Glutamatergic neuron (in vitro differentiated cells): ENCODE results near the gene RASA3. TPM values are rescaled to one million over a fixed set of nuclear protein-coding genes. Genes with fewer than 3 reads are reported as not detected.
"Not testable (repeated sequence)": the region's sequence is repeated elsewhere in the genome, so short reads cannot be mapped to it uniquely, and the experiment has no call there.

Experiments
- DNase-seq: peaks from one replicate; pipeline ENCODE4 v3.0.0; 2022
- H3K27ac Mint-ChIP-seq: one replicate; pipeline ENCODE4 v1.8.0; 2020; ENCODE audit warnings: mild to moderate bottlenecking, mixed read lengths, inconsistent platforms; ENCODE audit not compliant: unreplicated experiment
- H3K27me3 Mint-ChIP-seq: one replicate; pipeline ENCODE4 v1.8.0; 2020; ENCODE audit warnings: mild to moderate bottlenecking, moderate library complexity, mixed read lengths, inconsistent platforms; ENCODE audit not compliant: unreplicated experiment
- H3K36me3 Mint-ChIP-seq: one replicate; pipeline ENCODE4 v1.8.0; 2020; ENCODE audit warnings: mild to moderate bottlenecking, mixed read lengths, inconsistent platforms; ENCODE audit not compliant: unreplicated experiment
- H3K4me1 Mint-ChIP-seq: one replicate; pipeline ENCODE4 v1.8.0; 2020; ENCODE audit warnings: mild to moderate bottlenecking, low read depth, mixed read lengths, inconsistent platforms; ENCODE audit not compliant: unreplicated experiment
- H3K4me3 Mint-ChIP-seq: one replicate; pipeline ENCODE4 v1.8.0; 2020; ENCODE audit warnings: mild to moderate bottlenecking, mixed read lengths, inconsistent platforms; ENCODE audit not compliant: unreplicated experiment
- H3K9me3 Mint-ChIP-seq: one replicate; pipeline ENCODE4 v1.8.0; 2020; ENCODE audit warnings: mild to moderate bottlenecking, moderate library complexity, mixed read lengths, inconsistent platforms; ENCODE audit not compliant: unreplicated experiment
- CTCF ChIP-seq: fragments of 200-600 bp; sonication (generic); IDR thresholded peaks from one replicate; pipeline ENCODE4 v1.5.0; 2021; ENCODE audit not compliant: partially characterized antibody, unreplicated experiment
- total RNA-seq: library from RNA; stranded (reverse); fragmentation: NEBNext Ultra II Directional; extraction: Animal tissue kit (Norgen Biotek cat#: 25700); gene quantifications from one replicate; pipeline ENCODE4 v1.2.1, GENCODE V29; 2021; ENCODE audit not compliant: unreplicated experiment

Gene RASA3
- total RNA-seq, 1 donor from 2014 or later: 15.2 TPM

DNA sequence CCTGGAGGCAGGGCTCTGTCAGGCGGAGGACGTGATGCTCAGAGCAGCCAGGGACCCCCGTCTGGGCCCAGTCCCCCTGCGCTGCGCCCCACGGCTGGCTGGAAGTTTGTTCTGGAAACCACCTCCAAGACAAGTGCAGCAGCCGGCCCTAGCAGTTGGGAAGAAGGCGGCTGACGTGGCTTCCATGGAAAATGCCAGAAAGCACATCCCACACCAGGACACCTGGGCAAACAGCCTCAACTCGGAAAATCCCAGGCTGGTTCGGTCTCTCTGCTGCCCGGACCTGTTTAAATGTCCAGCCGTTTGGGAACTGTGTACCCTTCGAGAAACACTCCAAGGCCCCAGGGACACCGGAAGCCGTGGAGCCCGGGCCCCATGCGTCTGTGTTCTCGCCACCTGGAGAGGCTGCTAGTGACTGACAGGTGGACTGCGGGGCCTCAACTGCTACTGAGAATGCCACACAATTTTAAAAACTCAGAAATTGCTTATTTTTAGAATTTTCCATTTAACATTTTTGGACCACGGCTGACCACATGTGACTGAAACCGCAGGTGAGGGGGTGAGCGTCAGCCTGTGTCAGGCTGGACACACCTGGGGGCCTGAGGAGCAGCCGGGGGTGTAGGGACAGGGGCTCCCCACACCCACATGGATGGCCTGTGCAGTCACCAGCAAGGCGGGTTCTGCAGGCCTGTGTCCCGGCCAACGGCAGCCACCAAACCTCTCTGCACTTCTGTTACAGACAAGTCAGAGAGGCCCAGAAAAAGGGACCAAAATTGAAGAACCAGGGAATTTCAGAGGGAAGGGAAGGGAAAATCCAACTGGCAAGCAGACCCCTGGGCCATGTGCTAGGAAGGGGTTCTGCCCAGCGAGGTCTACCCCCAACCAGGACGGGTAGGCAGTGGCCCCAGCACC, 31.7 kb downstream of the RASA3 start:
- Mint-ChIP-seq H3K36me3 (no peaks in the 10 kb centered on the region), H3K4me3 (no peak overlapping the region), H3K27me3 (peaks cover 10% of the 10 kb centered on the region), H3K9me3 (peaks cover 11% of the 10 kb centered on the region), H3K4me1 (peaks cover 23% of the 10 kb centered on the region), H3K27ac (no peak overlapping the region)
- TF ChIP-seq CTCF: no peak
- no peak for DNase-seq

DNA sequence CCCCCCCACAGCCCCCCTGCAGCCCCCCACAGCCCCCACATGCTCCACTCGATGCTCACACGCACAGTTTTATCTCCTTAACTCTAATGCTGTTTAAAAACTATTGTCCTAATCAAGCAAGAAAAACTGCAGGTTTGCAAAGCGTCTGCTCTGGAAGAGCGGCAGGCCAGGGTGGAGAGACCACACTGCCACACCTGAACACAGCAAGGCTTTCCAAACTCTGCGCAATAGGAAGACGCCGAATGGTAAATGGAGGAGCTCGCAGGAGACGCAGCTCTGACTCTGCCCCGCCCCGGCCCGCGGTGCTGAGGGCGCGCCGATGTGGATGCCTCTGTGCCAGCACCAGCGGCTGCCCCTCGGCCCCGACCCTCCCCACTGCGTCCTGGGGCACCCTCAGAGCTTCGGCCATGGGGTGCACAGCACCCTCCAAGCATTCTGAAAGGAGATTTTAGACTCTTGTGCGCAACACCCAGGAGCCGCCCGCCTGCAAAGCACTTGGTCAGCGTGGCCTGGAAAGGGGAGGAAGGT, 32.4 kb downstream of the RASA3 start:
- Mint-ChIP-seq H3K4me1 (peaks cover 20% of the 10 kb centered on the region), H3K9me3 (peaks cover 15% of the 10 kb centered on the region), H3K36me3 (no peaks in the 10 kb centered on the region), H3K4me3 (peak overlapping the region; percentile 38), H3K27ac (peak overlapping the region; percentile 83), H3K27me3 (peaks cover 12% of the 10 kb centered on the region)
- TF ChIP-seq CTCF: no peak
- DNase-seq: no peak

DNA sequence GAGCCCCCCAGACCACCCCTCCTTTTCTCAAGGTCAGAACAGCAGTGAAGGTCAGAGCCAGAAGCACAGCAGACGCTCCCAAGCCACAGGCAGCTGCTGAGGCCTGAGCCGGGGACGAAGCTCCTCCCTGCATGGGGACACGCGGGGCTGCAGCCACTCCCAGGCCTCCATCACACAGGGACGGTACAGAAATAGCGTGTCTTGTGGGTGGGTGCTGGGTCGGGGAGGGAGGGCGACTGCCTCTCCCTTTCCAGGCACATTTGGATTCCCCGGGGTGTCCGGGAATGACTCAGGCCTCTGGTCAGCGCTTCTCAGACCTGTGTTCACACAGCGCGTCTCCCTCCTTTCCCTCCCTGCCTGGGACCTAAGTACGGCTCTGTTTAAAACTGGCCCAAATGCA, 33.2 kb downstream of the RASA3 start:
- Mint-ChIP-seq H3K9me3 (peaks cover 15% of the 10 kb centered on the region), H3K27me3 (peaks cover 12% of the 10 kb centered on the region), H3K36me3 (peaks cover 2% of the 10 kb centered on the region), H3K4me3 (no peak overlapping the region), H3K4me1 (peaks cover 20% of the 10 kb centered on the region), H3K27ac (peak overlapping the region; percentile 76)
- no peak for TF ChIP-seq CTCF
- peak; percentile 77 for DNase-seq

- H3K36me3 Mint-ChIP-seq, DNase-seq: not testable (repeated sequence)
- peak overlapping the region; percentile 50 for H3K4me3 Mint-ChIP-seq
- peaks cover 12% of the 10 kb centered on the region for H3K27me3 Mint-ChIP-seq
- H3K27ac Mint-ChIP-seq: peak overlapping the region; percentile 73
- H3K9me3 Mint-ChIP-seq: peaks cover 15% of the 10 kb centered on the region
- peaks cover 20% of the 10 kb centered on the region for H3K4me1 Mint-ChIP-seq
These were observed 33.8 kb downstream of the RASA3 start for GRCh38 chr13:114098689-114099056.

DNA sequence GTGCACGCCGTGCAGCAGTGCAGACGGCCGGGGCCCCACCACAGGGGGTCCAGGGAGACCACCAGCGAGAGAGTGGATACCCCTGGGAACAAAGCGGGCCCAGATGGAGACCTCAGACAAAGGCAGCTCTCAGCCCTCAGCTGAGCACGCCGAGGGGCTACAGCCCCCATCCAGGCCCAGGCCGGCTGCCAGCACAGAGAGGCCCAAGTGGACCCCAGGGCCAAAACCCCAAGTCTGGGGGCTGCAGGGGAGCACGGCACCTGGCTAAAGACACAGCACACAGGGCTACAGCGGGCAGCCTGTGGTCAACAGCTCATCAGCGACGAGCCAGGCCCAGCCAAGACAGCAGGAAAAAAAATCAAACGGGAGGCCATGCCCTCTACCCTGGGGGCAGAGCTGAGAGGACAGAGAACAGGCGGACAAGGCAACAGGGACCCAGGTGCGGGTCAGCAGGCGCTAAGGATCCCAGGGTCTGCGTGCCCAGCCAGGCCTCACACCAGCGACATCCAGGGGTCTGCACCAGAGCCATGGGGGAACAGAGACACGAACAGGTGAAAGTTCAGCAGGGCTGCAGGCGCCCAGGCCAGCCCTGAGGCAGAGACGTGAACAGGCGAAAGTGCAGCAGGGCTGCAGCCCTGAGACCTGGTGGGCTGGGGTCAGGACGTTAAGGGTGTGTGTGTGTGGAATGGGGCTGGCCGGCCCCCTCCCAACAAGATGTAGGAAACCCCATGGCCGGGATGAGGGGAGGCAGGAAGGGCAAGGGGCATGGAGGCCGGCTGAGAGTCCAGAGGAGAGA, 34.3 kb downstream of the RASA3 start:
- no peak for DNase-seq
- H3K9me3 Mint-ChIP-seq: peaks cover 16% of the 10 kb centered on the region
- peaks cover 13% of the 10 kb centered on the region for H3K36me3 Mint-ChIP-seq
- H3K27ac Mint-ChIP-seq: peak overlapping the region; percentile 73
- H3K27me3 Mint-ChIP-seq: peaks cover 12% of the 10 kb centered on the region
- peaks cover 20% of the 10 kb centered on the region for H3K4me1 Mint-ChIP-seq
- peak overlapping the region; percentile 50 for H3K4me3 Mint-ChIP-seq
- TF ChIP-seq CTCF: no peak
